ENCODE results near the gene PSMD13.

Gene PSMD13

GRCh38 chr11:299081-299891, 62.5 kb downstream of the PSMD13 start, which contains the start of gene IFITM5:
Gene IFITM5 (minus strand): TSS chr11:299526. CDS start chr11:299490, 36 bp downstream.
- no peak for TF ChIP-seq CTCF (conservative IDR thresholded peaks at IDR 0.05; ENCODE audit: control insufficient read depth, insufficient read depth, low read depth, low read length)
- DNase-seq (ENCODE audit: low read depth), result no peak
- no peak within 1 kb of the TSS for H3K4me3 ChIP-seq (ENCODE audit: control insufficient read depth, low read depth, low read length)

- no peak overlapping the region for H3K4me3 ChIP-seq (ENCODE audit: control insufficient read depth, low read depth, low read length)
- peak; percentile 15 for TF ChIP-seq CTCF (conservative IDR thresholded peaks at IDR 0.05; ENCODE audit: control insufficient read depth, insufficient read depth, low read depth, low read length)
- peak; percentile 40 for DNase-seq (ENCODE audit: low read depth)
Measured at GRCh38 chr11:299951-300735, 63.4 kb downstream of the PSMD13 start.

All from fibroblast of mammary gland (primary cell).